ENCODE results near the gene KLHL12. TPM values are rescaled to one million over a fixed set of nuclear protein-coding genes. Genes with fewer than 3 reads are reported as not detected.
"Not testable (repeated sequence)": the region's sequence is repeated elsewhere in the genome, so short reads cannot be mapped to it uniquely, and the experiment has no call there.

Gene KLHL12
- total RNA-seq, 4 donors from 2014 or later, result 11.7 to 15.7 (median 15.0) TPM

DNA sequence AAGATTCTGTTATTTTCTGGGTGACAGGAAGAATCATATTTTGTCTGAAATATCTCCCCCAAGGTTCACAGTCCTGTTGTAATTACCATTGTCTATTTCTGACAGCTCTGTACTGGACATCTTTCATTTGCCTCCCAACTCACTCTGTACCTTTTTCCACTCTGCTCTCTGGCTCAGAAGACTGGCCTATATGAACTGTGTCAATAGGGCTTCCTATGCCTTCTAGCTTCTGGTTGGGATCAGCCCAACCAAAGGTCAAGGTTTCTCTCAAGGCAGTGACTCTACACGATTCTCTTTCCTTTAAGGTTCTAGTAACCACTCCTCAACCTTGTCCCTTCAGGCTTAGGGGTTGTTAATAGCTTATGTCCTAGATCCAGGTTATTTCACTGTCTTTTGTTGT is 17.5 kb downstream of the KLHL12 start:
- DNase-seq (ENCODE audit: low spot score in 2 of 2), result no peak
- H3K4me3 ChIP-seq (ENCODE audit: low read depth, poor library complexity, severe bottlenecking), result no peak overlapping the region
- 83 to 89% methylated on average over 1 of the region's 1 CpG for WGBS, 2 donors
- intact Hi-C loops (cut with DNase I; ENCODE audit: low total_unique reads), result no loop called here
- TF ChIP-seq POLR2A (IDR thresholded peaks at IDR 0.05), result no peak
- TF ChIP-seq, protein P1, sequence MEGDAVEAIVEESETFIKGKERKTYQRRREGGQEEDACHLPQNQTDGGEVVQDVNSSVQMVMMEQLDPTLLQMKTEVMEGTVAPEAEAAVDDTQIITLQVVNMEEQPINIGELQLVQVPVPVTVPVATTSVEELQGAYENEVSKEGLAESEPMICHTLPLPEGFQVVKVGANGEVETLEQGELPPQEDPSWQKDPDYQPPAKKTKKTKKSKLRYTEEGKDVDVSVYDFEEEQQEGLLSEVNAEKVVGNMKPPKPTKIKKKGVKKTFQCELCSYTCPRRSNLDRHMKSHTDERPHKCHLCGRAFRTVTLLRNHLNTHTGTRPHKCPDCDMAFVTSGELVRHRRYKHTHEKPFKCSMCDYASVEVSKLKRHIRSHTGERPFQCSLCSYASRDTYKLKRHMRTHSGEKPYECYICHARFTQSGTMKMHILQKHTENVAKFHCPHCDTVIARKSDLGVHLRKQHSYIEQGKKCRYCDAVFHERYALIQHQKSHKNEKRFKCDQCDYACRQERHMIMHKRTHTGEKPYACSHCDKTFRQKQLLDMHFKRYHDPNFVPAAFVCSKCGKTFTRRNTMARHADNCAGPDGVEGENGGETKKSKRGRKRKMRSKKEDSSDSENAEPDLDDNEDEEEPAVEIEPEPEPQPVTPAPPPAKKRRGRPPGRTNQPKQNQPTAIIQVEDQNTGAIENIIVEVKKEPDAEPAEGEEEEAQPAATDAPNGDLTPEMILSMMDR (IDR thresholded peaks at IDR 0.05), result no peak

DNA sequence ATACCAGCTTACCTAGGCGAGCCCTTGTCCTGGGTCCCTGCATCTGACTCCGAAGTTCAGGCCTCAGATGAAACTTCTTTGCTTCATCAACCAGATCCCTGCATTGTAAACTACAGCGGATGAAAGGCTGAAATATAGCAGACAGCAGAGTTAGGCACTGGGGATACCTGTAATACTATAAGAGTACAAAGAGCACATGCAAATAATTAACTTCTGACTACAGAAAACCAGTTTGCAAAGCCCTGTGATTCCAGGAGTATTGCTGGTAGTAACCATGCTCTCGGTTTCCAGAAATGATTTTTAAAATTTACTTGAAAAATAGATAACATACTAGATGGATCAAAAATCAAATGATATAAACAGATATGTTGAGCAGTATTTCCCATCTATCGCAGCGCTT is 18.0 kb downstream of the KLHL12 start:
- intact Hi-C loops (cut with DNase I; ENCODE audit: low total_unique reads), result no loop called here
- no peak overlapping the region for H3K4me3 ChIP-seq (ENCODE audit: low read depth, poor library complexity, severe bottlenecking)
- DNase-seq (ENCODE audit: low spot score in 2 of 2), result no peak
- TF ChIP-seq, protein P1 (IDR thresholded peaks at IDR 0.05), result no peak
- no peak for TF ChIP-seq POLR2A (IDR thresholded peaks at IDR 0.05)
- 94 to 96% methylated on average over 6 of the region's 6 CpGs for WGBS, 2 donors

GRCh38 chr1:202905331-202905730 is 21.7 kb downstream of the KLHL12 start:
- DNase-seq (ENCODE audit: low spot score in 2 of 2), result no peak
- WGBS, 2 donors, result 68 to 81% methylated on average over 4 of the region's 4 CpGs
- intact Hi-C loops (cut with DNase I; ENCODE audit: low total_unique reads), result no loop called here
- no peak for TF ChIP-seq POLR2A (IDR thresholded peaks at IDR 0.05)
- TF ChIP-seq, protein P1 (IDR thresholded peaks at IDR 0.05), result no peak
- H3K4me3 ChIP-seq (ENCODE audit: low read depth, poor library complexity, severe bottlenecking), result no peak overlapping the region

GRCh38 chr1:202903808-202904207 is 23.2 kb downstream of the KLHL12 start:
- DNase-seq (ENCODE audit: low spot score in 2 of 2); intact Hi-C loops (cut with DNase I; ENCODE audit: low total_unique reads); H3K4me3 ChIP-seq (ENCODE audit: low read depth, poor library complexity, severe bottlenecking): not testable (repeated sequence)
- WGBS, 2 donors, result 86 to 94% methylated on average over 5 of the region's 5 CpGs

DNA sequence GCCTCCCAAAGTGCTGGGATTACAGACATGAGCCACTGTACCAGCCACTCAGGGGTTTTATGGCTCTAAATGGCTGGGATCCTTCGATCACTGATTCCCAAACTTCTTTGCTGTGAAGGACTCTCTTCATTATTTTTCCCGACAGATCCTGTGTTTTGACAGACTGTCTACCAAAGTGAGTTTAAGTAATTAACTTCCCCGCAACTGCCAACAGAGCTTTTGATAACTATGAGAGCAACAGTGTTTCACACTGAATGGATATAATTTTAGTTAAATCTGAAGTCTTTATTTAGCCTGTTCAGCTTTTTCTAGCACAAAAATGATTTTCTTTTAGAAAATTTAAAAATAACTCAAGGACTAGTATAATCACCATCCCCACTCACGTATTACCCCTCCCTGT is 25.5 kb downstream of the KLHL12 start:
- WGBS, 2 donors, result 92% methylated on average over 4 of the region's 4 CpGs
- no peak for DNase-seq (ENCODE audit: low spot score in 2 of 2)
- intact Hi-C loops (cut with DNase I; ENCODE audit: low total_unique reads), result no loop called here
- no peak for TF ChIP-seq POLR2A (IDR thresholded peaks at IDR 0.05)
- TF ChIP-seq, protein P1 (IDR thresholded peaks at IDR 0.05), result no peak
- H3K4me3 ChIP-seq (ENCODE audit: low read depth, poor library complexity, severe bottlenecking), result no peak overlapping the region

- no peak overlapping the region for H3K4me3 ChIP-seq (ENCODE audit: low read depth, poor library complexity, severe bottlenecking)
- intact Hi-C loops (cut with DNase I; ENCODE audit: low total_unique reads), result no loop called here
- WGBS, 2 donors, result 83 to 87% methylated on average over 7 of the region's 7 CpGs
- no peak for DNase-seq (ENCODE audit: low spot score in 2 of 2)
- TF ChIP-seq, protein P1 (IDR thresholded peaks at IDR 0.05), result no peak
- no peak for TF ChIP-seq POLR2A (IDR thresholded peaks at IDR 0.05)
These were observed 34.5 kb downstream of the KLHL12 start for GRCh38 chr1:202892501-202892900.

All from lower leg skin (tissue), 4 donors.